B cell (primary cell): Measurements from ENCODE around the gene NME5. TPM values are rescaled to one million over a fixed set of nuclear protein-coding genes. Genes with fewer than 3 reads are reported as not detected.

Source experiments
- ATAC-seq: fragments of 200-7000 bp; cut with Tn5 transposase; one replicate; pipeline ENCODE4 v1.10.0; 2021; ENCODE audit warnings: low read depth, mild to moderate bottlenecking, moderate number of reproducible peaks, moderate library complexity
- CTCF ChIA-PET: fragments of 350-600 bp; sonication (Branson Sonifier 250); formaldehyde crosslinking; loops from one replicate; lab custom pipeline; 2021; ENCODE audit warnings: antibody characterized with exemption, inconsistent platforms; lab: Charles Lee
- POLR2A ChIA-PET: fragments of 350-600 bp; sonication (Branson Sonifier 250); formaldehyde crosslinking; loops from one replicate; lab custom pipeline; 2021; ENCODE audit warnings: antibody characterized with exemption; lab: Charles Lee
- DNase-seq: peaks from one replicate; pipeline ENCODE4 v3.0.0; 2013
- H2AFZ ChIP-seq: 2 replicates; pipeline ENCODE4 v1.6.1; 2012; ENCODE audit warnings: mild to moderate bottlenecking, low read depth, low read length; ENCODE audit not compliant: insufficient read depth, poor library complexity, severe bottlenecking
- H3K27ac ChIP-seq, 2 donors: 1 replicate in 1 of 2; 2 replicates in 1 of 2; pipeline ENCODE4 v1.5.1; 2012 to 2013; ENCODE audit warnings: low read length in 2 of 2, mild to moderate bottlenecking in 2 of 2, moderate library complexity in 1 of 2
- H3K27me3 ChIP-seq, 4 experiments: fragments of 200-600 bp in 1 of 4; sonication (generic) in 1 of 4; replicated peaks in 1 of 4; 1 replicate in 2 of 4; 2 replicates in 2 of 4; pipeline versions ENCODE4 v1.6.1 to v1.7.0; 2013 to 2016; ENCODE audit warnings: low read length in 3 of 4, mild to moderate bottlenecking in 2 of 4, mixed read lengths in 1 of 4, moderate library complexity in 1 of 4; ENCODE audit not compliant: insufficient read depth in 4 of 4, control insufficient read depth in 3 of 4; ENCODE audit errors: control extremely low read depth in 1 of 4
- H3K36me3 ChIP-seq, 2 experiments: replicated peaks in 1 of 2; 1 replicate in 1 of 2; 2 replicates in 1 of 2; pipeline versions ENCODE4 v1.6.1 to v1.7.1; 2013; ENCODE audit warnings: low read length in 1 of 2; ENCODE audit not compliant: insufficient read depth in 2 of 2, control insufficient read depth in 1 of 2; ENCODE audit errors: control extremely low read depth in 1 of 2, extremely low read depth in 1 of 2
- H3K4me1 ChIP-seq, 2 donors: fragments of 200-600 bp in 1 of 2; sonication (generic) in 1 of 2; 1 replicate in 1 of 2; 2 replicates in 1 of 2; pipeline versions ENCODE4 v1.5.1 to v1.6.1; 2013 to 2017; ENCODE audit warnings: low read length in 2 of 2; ENCODE audit not compliant: control insufficient read depth in 2 of 2, insufficient read depth in 2 of 2
- H3K4me2 ChIP-seq: replicated peaks from 2 replicates; pipeline ENCODE3; 2012; ENCODE audit warnings: mild to moderate bottlenecking, low read depth, low read length; ENCODE audit not compliant: poor library complexity, severe bottlenecking
- H3K4me3 ChIP-seq, 5 experiments: fragments of 200-600 bp in 1 of 5; sonication (generic) in 1 of 5; 1 replicate in 3 of 5; 2 replicates in 2 of 5; pipeline versions ENCODE4 v1.5.1 to v1.7.0; 2011 to 2016; ENCODE audit warnings: low read length in 4 of 5, mild to moderate bottlenecking in 4 of 5, low read depth in 2 of 5, control low read depth in 1 of 5, moderate library complexity in 1 of 5; ENCODE audit not compliant: insufficient read depth in 1 of 5; ENCODE audit errors: control extremely low read depth in 1 of 5, extremely low read depth in 1 of 5
- H3K79me2 ChIP-seq: fragments of 200-600 bp; sonication (generic); one replicate; pipeline ENCODE4 v1.6.0; 2016; ENCODE audit warnings: low read length; ENCODE audit not compliant: control insufficient read depth, insufficient read depth
- H3K9ac ChIP-seq: fragments of 200-600 bp; sonication (generic); 2 replicates; pipeline ENCODE4 v1.6.1; 2017; ENCODE audit warnings: mild to moderate bottlenecking, low read length, moderate library complexity
- H3K9me3 ChIP-seq, 3 donors: one replicate each; pipeline versions ENCODE4 v1.6.1 to v1.7.1; 2013; ENCODE audit warnings: low read length in 2 of 3; ENCODE audit not compliant: control insufficient read depth in 2 of 3, insufficient read depth in 1 of 3; ENCODE audit errors: control extremely low read depth in 1 of 3
- H4K20me1 ChIP-seq: 2 replicates; pipeline ENCODE4 v1.6.0; 2012; ENCODE audit warnings: mild to moderate bottlenecking, low read length; ENCODE audit not compliant: insufficient read depth, control insufficient read depth, poor library complexity, severe bottlenecking
- H3K27ac Mint-ChIP-seq: one replicate; pipeline ENCODE4 v1.8.0; 2021; ENCODE audit warnings: mixed read lengths
- H3K27me3 Mint-ChIP-seq: one replicate; pipeline ENCODE4 v1.8.0; 2021; ENCODE audit warnings: mixed read lengths
- H3K4me1 Mint-ChIP-seq: one replicate; pipeline ENCODE4 v1.8.0; 2021; ENCODE audit warnings: mixed read lengths
- H3K4me3 Mint-ChIP-seq: one replicate; pipeline ENCODE4 v1.8.0; 2021; ENCODE audit warnings: mixed read lengths
- H3K9me3 Mint-ChIP-seq: one replicate; pipeline ENCODE4 v1.8.0; 2022; ENCODE audit warnings: mixed read lengths; ENCODE audit not compliant: insufficient read depth
- CTCF ChIP-seq: fragments of 200-600 bp; IDR thresholded peaks from one replicate; pipeline ENCODE4 v1.8.0; 2022; ENCODE audit warnings: antibody characterized with exemption, mild to moderate bottlenecking
- EZH2 ChIP-seq: IDR thresholded peaks from 2 replicates; pipeline ENCODE4 v1.6.1; 2012; ENCODE audit warnings: borderline replicate concordance, low read depth, mild to moderate bottlenecking, moderate library complexity, low read length; ENCODE audit not compliant: insufficient read depth, poor library complexity, severe bottlenecking
- WGBS: methylation state at CpG from one replicate; pipeline ENCODE4 v1.1.5; 2013; ENCODE audit warnings: missing lambda C conversion rate; ENCODE audit not compliant: insufficient coverage; 5-methylcytosine and 5-hydroxymethylcytosine counted together
- intact Hi-C: fragments of 100-400 bp; cut with micrococcal nuclease; formaldehyde crosslinking; loops from one replicate; pipeline ENCODE4 v1.10.0; 2022
- polyA plus RNA-seq: library from polyadenylated mRNA; depleted of rRNA; stranded (reverse); fragments of >200 nt; gene quantifications from 2 replicates; pipeline ENCODE4 v1.2.3, GENCODE V29; 2012
- total RNA-seq, 2 donors: library from RNA; stranded (reverse); fragments of 120-200 nt in 1 of 2; gene quantifications; 1 replicate in 1 of 2; 2 replicates in 1 of 2; pipeline versions ENCODE4 v1.2.3 to v1.2.4, GENCODE V29; 2013 to 2022

Gene NME5
- total and polyA plus RNA-seq, 2 donors (not counting 1 experiment from before 2014, with no cell fraction given) = not detected

DNA sequence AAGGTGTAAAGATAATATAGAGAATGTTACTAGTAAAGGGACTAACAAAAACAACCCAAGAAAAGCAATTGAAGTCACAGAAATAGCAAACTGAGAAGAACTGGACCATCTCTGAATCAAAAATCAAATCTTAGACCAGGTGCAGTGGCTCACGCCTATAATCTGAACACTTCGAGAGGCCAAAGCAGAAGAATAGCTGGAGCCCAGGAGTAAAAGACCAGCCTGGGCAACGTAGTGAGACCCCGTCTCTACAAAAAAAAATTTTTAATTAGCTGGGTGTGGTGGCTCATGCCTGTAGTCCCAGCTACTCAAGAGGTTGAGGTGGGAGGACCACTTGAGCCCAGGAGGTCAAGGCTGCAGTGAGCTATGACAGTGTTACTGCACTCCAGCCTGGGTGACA, 28.0 kb downstream of the NME5 start:
- TF ChIP-seq CTCF (no peak), EZH2 (no peak)
- DNase-seq (no peak), ATAC-seq (no peak)
- Mint-ChIP-seq H3K27ac (no peak overlapping the region), H3K4me1 (no peaks in the 10 kb centered on the region), H3K9me3 (no peaks in the 10 kb centered on the region), H3K4me3 (no peak overlapping the region), H3K27me3 (peaks cover 19% of the 10 kb centered on the region)
- ChIA-PET POLR2A (no interaction called here), CTCF (interaction anchor here (1.0 kb wide), 1 partner anchor 34 kb away, joined by 4 read pairs; no protein-coding TSS in a partner anchor)
- Histone ChIP-seq H3K79me2 (no peaks in the 10 kb centered on the region), H3K4me3 (no peak overlapping the region), H3K4me2 (no peak overlapping the region), H3K9ac (no peak overlapping the region), H3K27me3 (peaks cover 0 to 5% (median 3%) of the 10 kb centered on the region in 4 experiments), H2AFZ (no peak overlapping the region), H3K4me1 (no peaks in the 10 kb centered on the region), H3K27ac (no peak overlapping the region), H4K20me1 (no peaks in the 10 kb centered on the region), H3K9me3 (no peaks in the 10 kb centered on the region), H3K36me3 (no peaks in the 10 kb centered on the region)
- 94% methylated on average over 2 of the region's 4 CpGs for WGBS
- intact Hi-C loops = no loop called here

DNA sequence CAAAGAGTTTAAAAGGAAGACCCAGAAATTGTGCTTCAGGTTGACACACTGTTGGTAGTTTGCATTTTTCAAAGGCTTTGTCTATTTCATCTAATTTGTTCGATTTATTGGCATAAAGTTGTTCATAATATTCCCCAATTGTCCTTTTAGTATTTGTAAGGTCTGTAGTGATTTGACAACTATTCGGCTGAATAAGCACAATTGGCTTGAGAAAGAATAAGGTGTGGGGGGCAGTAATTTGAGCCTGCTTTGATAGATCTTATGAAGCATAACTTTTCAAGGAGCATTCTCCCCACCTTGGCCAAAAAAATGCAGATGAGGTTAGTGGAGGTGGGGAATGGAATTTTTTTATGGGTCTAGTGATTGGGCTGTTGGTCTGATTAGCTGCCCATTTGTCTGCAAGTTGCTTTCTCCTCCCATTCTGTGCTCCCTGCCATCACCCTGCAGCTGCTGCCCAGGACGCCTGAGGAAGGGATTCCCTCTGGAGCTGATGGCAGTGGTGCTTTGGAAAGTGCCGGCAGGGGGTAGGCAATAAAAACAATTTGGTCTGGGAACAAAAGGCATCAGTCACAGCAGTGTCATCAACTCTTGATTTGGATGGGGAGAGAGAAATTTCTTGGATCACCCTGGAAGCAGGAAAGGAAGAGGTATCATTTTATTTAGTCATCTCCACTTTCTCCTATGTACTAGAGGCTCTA, 28.8 kb downstream of the NME5 start:
- no CpG with 5 or more reads among the region's 4 CpGs for WGBS
- ATAC-seq = no peak
- H3K4me1 Mint-ChIP-seq = no peaks in the 10 kb centered on the region
- H3K9ac ChIP-seq = no peak overlapping the region
- H3K79me2 ChIP-seq = no peaks in the 10 kb centered on the region
- H3K4me1 ChIP-seq = no peaks in the 10 kb centered on the region
- TF ChIP-seq EZH2 (no peak), CTCF (no peak)
- no peak overlapping the region for H3K4me3 Mint-ChIP-seq
- intact Hi-C loops = no loop called here
- no peak overlapping the region for H3K27ac Mint-ChIP-seq
- ChIA-PET POLR2A (no interaction called here), CTCF (interaction anchor here (0.6 to 2.1 kb wide), 4 partner anchors 16 to 41 kb away, joined by 3 to 7 read pairs (median 6); no protein-coding TSS in a partner anchor)
- no peaks in the 10 kb centered on the region for H4K20me1 ChIP-seq
- H3K4me3 ChIP-seq = no peak overlapping the region
- no peak overlapping the region for H2AFZ ChIP-seq
- DNase-seq = no peak
- H3K27ac ChIP-seq = no peak overlapping the region
- peaks cover 20% of the 10 kb centered on the region for H3K27me3 Mint-ChIP-seq
- no peaks in the 10 kb centered on the region for H3K36me3 ChIP-seq
- no peaks in the 10 kb centered on the region for H3K9me3 ChIP-seq
- H3K9me3 Mint-ChIP-seq = no peaks in the 10 kb centered on the region
- peaks cover 0 to 5% (median 3%) of the 10 kb centered on the region in 4 experiments for H3K27me3 ChIP-seq
- no peak overlapping the region for H3K4me2 ChIP-seq
